ENCODE data around the gene LRRC2.

- no peak for TF ChIP-seq CTCF (IDR thresholded peaks at IDR 0.05)
- TF ChIP-seq POLR2A (IDR thresholded peaks at IDR 0.05): no peak
Measured at GRCh38 chr3:46517784-46518181, 48.3 kb downstream of the LRRC2 start.

Data from adrenal gland (tissue), 5 donors.